ENCODE data around the gene ZMYND8.

ZMYND8 gene

GRCh38 chr20:47224300-47224791 is 132.2 kb downstream of the ZMYND8 start:
- TF ChIP-seq CTCF (IDR thresholded peaks at IDR 0.05) = no peak
- peaks cover 66 to 99% (median 84%) of the 10 kb centered on the region in 3 donors for H3K36me3 ChIP-seq
- no peaks in the 10 kb centered on the region for H3K9me3 ChIP-seq
- intact Hi-C loops (cut with DNase I; ENCODE audit: low total_unique reads) = no loop called here
- no peaks in the 10 kb centered on the region for H3K4me1 ChIP-seq
- DNase-seq = no peak
- H3K27ac ChIP-seq = no peak overlapping the region
- H3K4me3 ChIP-seq = no peak overlapping the region
- no peaks in the 10 kb centered on the region for H3K27me3 ChIP-seq

GRCh38 chr20:47223896-47224295 is 132.6 kb downstream of the ZMYND8 start:
- Histone ChIP-seq H3K27me3 (no peaks in the 10 kb centered on the region), H3K9me3 (no peaks in the 10 kb centered on the region), H3K4me3 (no peak overlapping the region), H3K36me3 (peaks cover 65 to 98% (median 81%) of the 10 kb centered on the region in 3 donors), H3K27ac (no peak overlapping the region), H3K4me1 (no peaks in the 10 kb centered on the region)
- intact Hi-C loops (cut with DNase I; ENCODE audit: low total_unique reads) = no loop called here
- TF ChIP-seq CTCF (IDR thresholded peaks at IDR 0.05) = no peak
- no peak for DNase-seq

- no peak for DNase-seq
- TF ChIP-seq CTCF (IDR thresholded peaks at IDR 0.05) = no peak
- H3K4me1 ChIP-seq = peaks cover 0 to 6% (median 0%) of the 10 kb centered on the region in 4 donors
- no peaks in the 10 kb centered on the region for H3K27me3 ChIP-seq
- no peaks in the 10 kb centered on the region for H3K9me3 ChIP-seq
- H3K36me3 ChIP-seq = peaks cover 55 to 91% (median 76%) of the 10 kb centered on the region in 3 donors
- H3K27ac ChIP-seq = no peak overlapping the region
- H3K4me3 ChIP-seq = no peak overlapping the region
- intact Hi-C loops (cut with DNase I; ENCODE audit: low total_unique reads) = no loop called here
These were observed 133.9 kb downstream of the ZMYND8 start for GRCh38 chr20:47222468-47223119.

- intact Hi-C loops (cut with DNase I; ENCODE audit: low total_unique reads) = no loop called here
- H3K27ac ChIP-seq = no peak overlapping the region
- peaks cover 0 to 6% (median 0%) of the 10 kb centered on the region in 4 donors for H3K4me1 ChIP-seq
- no peak overlapping the region for H3K4me3 ChIP-seq
- no peak for DNase-seq
- TF ChIP-seq CTCF (IDR thresholded peaks at IDR 0.05) = no peak
- no peaks in the 10 kb centered on the region for H3K27me3 ChIP-seq
- H3K36me3 ChIP-seq = peaks cover 54 to 87% (median 61%) of the 10 kb centered on the region in 3 donors
- H3K9me3 ChIP-seq = no peaks in the 10 kb centered on the region
These were observed 135.4 kb downstream of the ZMYND8 start for GRCh38 chr20:47221036-47221625.

- Histone ChIP-seq H3K9me3 (no peaks in the 10 kb centered on the region), H3K27ac (no peak overlapping the region), H3K4me1 (peaks cover 0 to 6% (median 0%) of the 10 kb centered on the region in 4 donors), H3K4me3 (no peak overlapping the region), H3K36me3 (peaks cover 53 to 88% (median 61%) of the 10 kb centered on the region in 3 donors), H3K27me3 (no peaks in the 10 kb centered on the region)
- no peak for DNase-seq
- TF ChIP-seq CTCF (IDR thresholded peaks at IDR 0.05) = peak in 1 of 2 experiments; percentile 28
- intact Hi-C loops (cut with DNase I; ENCODE audit: low total_unique reads) = no loop called here
These were observed 136.3 kb downstream of the ZMYND8 start for GRCh38 chr20:47220161-47220582.
